ENCODE data around the gene TRPC4AP. TPM values are rescaled to one million over a fixed set of nuclear protein-coding genes. Genes with fewer than 3 reads are reported as not detected.

The TRPC4AP gene
- total and polyA plus RNA-seq, 8 donors = 26.2 to 89.0 (median 52.4) TPM

DNA sequence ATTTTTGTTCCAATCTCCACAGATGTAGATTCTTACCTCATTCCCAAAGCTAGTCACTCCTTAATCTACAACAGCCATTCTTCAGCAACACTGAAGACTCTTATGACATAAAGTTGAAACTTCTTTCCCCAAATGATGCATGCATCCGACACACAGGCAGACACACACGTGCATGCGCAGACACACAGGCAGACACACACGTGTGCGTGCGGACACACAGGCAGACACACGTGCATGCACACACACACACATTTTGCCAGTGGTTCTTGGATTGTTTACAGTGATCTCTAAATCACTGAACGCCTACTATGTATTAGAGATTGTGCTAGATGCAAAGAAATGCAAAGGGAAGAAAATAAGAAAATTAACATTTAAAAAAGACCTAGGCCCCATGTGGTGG, 9.0 kb upstream of the TRPC4AP start:
- H3K27me3 ChIP-seq = no peaks in the 10 kb centered on the region
- DNase-seq = no peak
- no peak overlapping the region for H3K4me3 ChIP-seq
- H3K4me1 ChIP-seq = peaks cover 0 to 1% (median under 1%) of the 10 kb centered on the region in 4 donors
- H3K36me3 ChIP-seq = no peaks in the 10 kb centered on the region
- intact Hi-C loops (cut with DNase I; ENCODE audit: low total_unique reads) = no loop called here
- no peak for TF ChIP-seq POLR2A (IDR thresholded peaks at IDR 0.05)
- no peak for TF ChIP-seq POLR2AphosphoS5 (IDR thresholded peaks at IDR 0.05)
- TF ChIP-seq EP300 (IDR thresholded peaks at IDR 0.05) = no peak
- TF ChIP-seq, protein P1, sequence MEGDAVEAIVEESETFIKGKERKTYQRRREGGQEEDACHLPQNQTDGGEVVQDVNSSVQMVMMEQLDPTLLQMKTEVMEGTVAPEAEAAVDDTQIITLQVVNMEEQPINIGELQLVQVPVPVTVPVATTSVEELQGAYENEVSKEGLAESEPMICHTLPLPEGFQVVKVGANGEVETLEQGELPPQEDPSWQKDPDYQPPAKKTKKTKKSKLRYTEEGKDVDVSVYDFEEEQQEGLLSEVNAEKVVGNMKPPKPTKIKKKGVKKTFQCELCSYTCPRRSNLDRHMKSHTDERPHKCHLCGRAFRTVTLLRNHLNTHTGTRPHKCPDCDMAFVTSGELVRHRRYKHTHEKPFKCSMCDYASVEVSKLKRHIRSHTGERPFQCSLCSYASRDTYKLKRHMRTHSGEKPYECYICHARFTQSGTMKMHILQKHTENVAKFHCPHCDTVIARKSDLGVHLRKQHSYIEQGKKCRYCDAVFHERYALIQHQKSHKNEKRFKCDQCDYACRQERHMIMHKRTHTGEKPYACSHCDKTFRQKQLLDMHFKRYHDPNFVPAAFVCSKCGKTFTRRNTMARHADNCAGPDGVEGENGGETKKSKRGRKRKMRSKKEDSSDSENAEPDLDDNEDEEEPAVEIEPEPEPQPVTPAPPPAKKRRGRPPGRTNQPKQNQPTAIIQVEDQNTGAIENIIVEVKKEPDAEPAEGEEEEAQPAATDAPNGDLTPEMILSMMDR (IDR thresholded peaks at IDR 0.05) = no peak
- no peak overlapping the region for H3K27ac ChIP-seq
- WGBS, 5 donors = 86 to 91% (median 91%) methylated on average over 8 of the region's 8 CpGs
- no peaks in the 10 kb centered on the region for H3K9me3 ChIP-seq

DNA sequence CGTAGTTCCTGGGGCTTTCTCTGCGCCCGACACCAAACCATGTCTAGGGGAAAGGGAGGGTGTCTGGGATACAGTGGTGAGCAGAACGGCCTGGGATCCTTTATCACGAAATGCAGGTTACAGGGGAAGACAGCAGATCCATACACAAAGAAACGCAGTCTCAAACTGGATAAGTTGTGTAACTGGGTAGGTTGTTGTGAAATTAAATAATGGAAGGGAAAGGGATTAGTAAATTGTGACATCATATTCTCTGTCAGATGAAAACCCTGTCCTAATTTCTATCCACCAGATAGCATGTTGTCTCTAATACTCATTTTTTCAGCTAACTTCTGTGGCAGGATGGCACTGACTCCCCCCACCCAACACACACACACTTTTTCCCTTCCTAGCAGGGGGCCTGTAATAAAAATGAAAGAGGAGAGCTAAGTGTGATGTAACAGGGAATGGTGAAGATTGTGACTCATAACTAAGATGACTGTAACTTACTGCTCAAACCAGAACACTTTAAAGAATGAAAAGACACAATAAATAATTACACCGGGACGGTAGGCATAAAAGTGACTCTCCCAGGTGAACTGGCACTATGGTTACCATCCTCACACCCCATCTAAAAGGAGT, 769 bp upstream of the TRPC4AP start:
- intact Hi-C loops (cut with DNase I; ENCODE audit: low total_unique reads) = no loop called here
- peak overlapping the region; percentile 87 to 97 (median 96) for H3K27ac ChIP-seq
- peaks cover 17 to 54% (median 43%) of the 10 kb centered on the region in 4 donors for H3K4me1 ChIP-seq
- H3K9me3 ChIP-seq = no peaks in the 10 kb centered on the region
- no peak for TF ChIP-seq POLR2AphosphoS5 (IDR thresholded peaks at IDR 0.05)
- TF ChIP-seq POLR2A (IDR thresholded peaks at IDR 0.05) = no peak
- TF ChIP-seq EP300 (IDR thresholded peaks at IDR 0.05) = no peak
- TF ChIP-seq, protein P1 (IDR thresholded peaks at IDR 0.05) = no peak
- no peaks in the 10 kb centered on the region for H3K27me3 ChIP-seq
- DNase-seq = no peak
- H3K36me3 ChIP-seq = peaks cover 0 to 13% (median 10%) of the 10 kb centered on the region in 4 donors
- H3K4me3 ChIP-seq = peak overlapping the region; percentile 60 to 93 (median 77)
- WGBS, 5 donors = 68 to 83% (median 78%) methylated on average over 8 of the region's 8 CpGs

DNA sequence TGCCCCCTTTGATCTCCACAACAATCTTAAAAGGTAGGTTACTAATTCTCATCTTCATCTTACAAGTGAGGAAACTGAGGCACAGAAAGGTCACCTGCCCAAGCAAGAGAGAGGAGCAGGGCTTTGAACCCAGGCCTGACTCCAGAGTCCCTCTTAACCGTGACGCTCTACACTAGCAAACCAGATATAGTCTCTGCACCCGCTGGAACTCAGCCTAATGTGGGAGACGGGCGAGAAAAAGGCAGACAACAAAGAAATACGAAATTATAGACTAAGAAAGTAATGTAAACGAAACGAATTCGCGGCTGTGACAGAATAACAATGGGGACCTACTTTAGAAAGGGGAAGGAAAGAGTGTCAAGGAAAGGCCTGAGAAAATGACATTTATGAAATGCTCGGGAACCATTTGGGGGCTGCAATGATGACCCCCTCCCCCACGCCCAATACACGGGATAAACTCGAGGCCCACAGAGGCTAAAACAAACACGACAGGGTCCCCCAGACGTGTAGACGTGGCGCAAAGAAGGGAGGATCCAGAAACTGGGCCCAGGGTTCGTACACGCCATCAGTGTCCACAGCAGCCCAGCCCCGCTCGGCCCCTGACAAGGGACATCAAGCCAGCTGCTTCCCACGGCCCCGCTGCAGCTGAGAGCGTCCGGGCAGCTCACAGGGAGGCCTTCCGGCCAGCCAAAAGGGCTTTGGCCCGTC, 637 bp downstream of the TRPC4AP start:
- peaks cover 26 to 68% (median 55%) of the 10 kb centered on the region in 4 donors for H3K4me1 ChIP-seq
- peaks cover 0 to 13% (median 10%) of the 10 kb centered on the region in 4 donors for H3K36me3 ChIP-seq
- peak overlapping the region; percentile 60 to 93 (median 77) for H3K4me3 ChIP-seq
- H3K27me3 ChIP-seq = no peaks in the 10 kb centered on the region
- H3K9me3 ChIP-seq = no peaks in the 10 kb centered on the region
- DNase-seq = peak in 1 of 2 donors; percentile 59
- peak overlapping the region; percentile 87 to 97 (median 96) for H3K27ac ChIP-seq
- no peak for TF ChIP-seq POLR2AphosphoS5 (IDR thresholded peaks at IDR 0.05)
- TF ChIP-seq, protein P1 (IDR thresholded peaks at IDR 0.05) = no peak
- no peak for TF ChIP-seq EP300 (IDR thresholded peaks at IDR 0.05)
- TF ChIP-seq POLR2A (IDR thresholded peaks at IDR 0.05) = no peak
- 0 to 1% (median 1%) methylated on average over 19 to 28 of the region's 28 CpGs for WGBS, 5 donors
- intact Hi-C loops (cut with DNase I; ENCODE audit: low total_unique reads) = no loop called here

GRCh38 chr20:35088231-35089145, 4.1 kb downstream of the TRPC4AP start:
- TF ChIP-seq, protein P1 (IDR thresholded peaks at IDR 0.05) = no peak
- TF ChIP-seq POLR2AphosphoS5 (IDR thresholded peaks at IDR 0.05) (no peak), POLR2A (IDR thresholded peaks at IDR 0.05) (no peak), EP300 (IDR thresholded peaks at IDR 0.05) (no peak)
- no peak for DNase-seq
- Histone ChIP-seq H3K27me3 (no peaks in the 10 kb centered on the region), H3K4me1 (peaks cover 38 to 86% (median 68%) of the 10 kb centered on the region in 4 donors), H3K9me3 (no peaks in the 10 kb centered on the region), H3K4me3 (no peak overlapping the region), H3K36me3 (peaks cover 0 to 16% (median 12%) of the 10 kb centered on the region in 4 donors), H3K27ac (peak overlapping the region in 1 of 5 donors; percentile 14)
- intact Hi-C loops (cut with DNase I; ENCODE audit: low total_unique reads) = no loop called here
- 88 to 94% (median 92%) methylated on average over 2 of the region's 2 CpGs for WGBS, 5 donors
